ENCODE measurements around the gene SLC4A9. TPM values are rescaled to one million over a fixed set of nuclear protein-coding genes. Genes with fewer than 3 reads are reported as not detected.

SLC4A9 gene
- total RNA-seq, 6 experiments from 2014 or later = not detected

DNA sequence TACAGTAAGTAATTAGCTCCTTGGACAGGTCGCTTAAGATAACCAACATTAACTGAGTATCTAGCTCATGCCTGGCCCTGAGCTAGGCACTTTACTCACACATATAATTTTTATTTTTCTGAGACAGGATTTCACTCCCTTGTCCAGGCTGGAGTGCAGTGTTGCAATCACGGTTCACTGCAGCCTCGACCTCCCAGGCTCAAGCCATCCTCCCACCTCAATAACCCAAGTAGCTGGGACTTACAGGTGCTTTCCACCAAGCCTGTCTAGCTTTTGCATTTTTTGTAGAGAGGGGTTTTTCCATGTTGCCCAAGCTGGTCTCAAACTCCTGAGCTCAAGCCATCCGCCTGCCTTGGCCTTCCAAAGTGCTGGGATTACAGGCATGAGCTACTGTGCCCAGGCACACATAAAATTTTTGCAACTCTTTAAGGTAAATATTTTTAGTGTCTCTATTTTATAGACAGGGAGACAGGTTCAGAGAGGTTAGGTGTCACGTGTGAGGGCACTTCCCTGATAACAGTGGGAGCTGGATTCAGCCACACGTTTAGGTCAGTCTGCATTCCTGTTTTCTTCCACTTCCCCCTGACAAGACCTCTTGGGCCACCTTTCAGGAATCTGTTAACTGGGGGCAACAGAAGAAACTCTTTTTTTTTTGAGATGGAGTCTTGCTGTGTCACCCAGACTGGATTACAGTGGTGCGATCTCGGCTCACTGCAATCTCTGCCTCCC lies 31.8 kb upstream of the SLC4A9 start:
- peaks cover 48% of the 10 kb centered on the region for H3K4me1 Mint-ChIP-seq (ENCODE audit: low read depth)
- DNase-seq = no peak
- H3K9me3 Mint-ChIP-seq = no peaks in the 10 kb centered on the region
- 0 out of 2 replicates have a peak, but pooled peaks cover 5% of the 10 kb centered on the region for H3K36me3 Mint-ChIP-seq (ENCODE audit: low read depth)
- H3K27me3 Mint-ChIP-seq (ENCODE audit: insufficient read depth) = no peaks in the 10 kb centered on the region; the same call in none of the 2 replicates
- TF ChIP-seq, protein P1, sequence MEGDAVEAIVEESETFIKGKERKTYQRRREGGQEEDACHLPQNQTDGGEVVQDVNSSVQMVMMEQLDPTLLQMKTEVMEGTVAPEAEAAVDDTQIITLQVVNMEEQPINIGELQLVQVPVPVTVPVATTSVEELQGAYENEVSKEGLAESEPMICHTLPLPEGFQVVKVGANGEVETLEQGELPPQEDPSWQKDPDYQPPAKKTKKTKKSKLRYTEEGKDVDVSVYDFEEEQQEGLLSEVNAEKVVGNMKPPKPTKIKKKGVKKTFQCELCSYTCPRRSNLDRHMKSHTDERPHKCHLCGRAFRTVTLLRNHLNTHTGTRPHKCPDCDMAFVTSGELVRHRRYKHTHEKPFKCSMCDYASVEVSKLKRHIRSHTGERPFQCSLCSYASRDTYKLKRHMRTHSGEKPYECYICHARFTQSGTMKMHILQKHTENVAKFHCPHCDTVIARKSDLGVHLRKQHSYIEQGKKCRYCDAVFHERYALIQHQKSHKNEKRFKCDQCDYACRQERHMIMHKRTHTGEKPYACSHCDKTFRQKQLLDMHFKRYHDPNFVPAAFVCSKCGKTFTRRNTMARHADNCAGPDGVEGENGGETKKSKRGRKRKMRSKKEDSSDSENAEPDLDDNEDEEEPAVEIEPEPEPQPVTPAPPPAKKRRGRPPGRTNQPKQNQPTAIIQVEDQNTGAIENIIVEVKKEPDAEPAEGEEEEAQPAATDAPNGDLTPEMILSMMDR (IDR thresholded peaks at IDR 0.05) = no peak
- H3K4me3 Mint-ChIP-seq = no peak overlapping the region
- no peak overlapping the region for H3K27ac Mint-ChIP-seq

DNA sequence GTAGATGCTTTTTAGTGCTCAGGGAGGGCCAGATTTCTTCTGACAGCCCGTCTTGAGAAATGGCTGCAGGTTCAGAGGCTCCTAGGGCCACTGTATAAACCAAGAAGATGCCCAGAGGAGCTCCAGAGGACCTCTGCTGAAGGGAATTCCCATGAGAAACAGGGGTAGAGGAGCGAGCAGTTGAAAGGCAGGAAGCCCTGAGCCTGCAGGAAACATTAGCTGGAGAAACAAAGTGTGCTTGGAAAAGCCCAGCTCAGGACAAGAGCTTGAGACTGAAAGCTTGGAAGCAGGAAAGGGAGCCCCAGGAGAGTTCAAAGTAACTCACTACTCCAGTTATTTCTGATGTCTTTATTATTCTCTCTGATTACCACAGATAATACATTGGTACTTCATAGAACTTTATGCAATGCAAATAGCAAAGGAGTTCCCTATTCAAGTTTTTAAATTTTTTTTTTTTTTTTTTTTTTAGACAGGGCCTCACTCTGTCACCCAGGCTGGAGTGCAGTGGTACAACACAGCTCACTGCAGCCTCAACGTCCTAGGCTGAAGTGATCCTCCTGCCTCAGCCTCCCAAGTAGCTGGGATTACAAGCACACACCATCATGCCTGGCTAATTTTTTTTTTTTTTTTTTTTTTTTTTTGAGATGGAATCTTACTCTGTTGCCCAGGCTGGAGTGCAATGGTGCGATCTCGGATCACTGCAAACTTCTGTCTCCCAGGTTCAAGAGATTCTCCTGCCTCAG lies 30.1 kb upstream of the SLC4A9 start:
- no peaks in the 10 kb centered on the region; the same call in none of the 2 replicates for H3K27me3 Mint-ChIP-seq (ENCODE audit: insufficient read depth)
- peak overlapping the region; percentile 5; the same call in 1 of the 2 replicates for H3K27ac Mint-ChIP-seq
- DNase-seq = no peak
- peaks cover 31% of the 10 kb centered on the region for H3K4me1 Mint-ChIP-seq (ENCODE audit: low read depth)
- H3K9me3 Mint-ChIP-seq = no peaks in the 10 kb centered on the region
- H3K4me3 Mint-ChIP-seq = no peak overlapping the region
- TF ChIP-seq, protein P1 (IDR thresholded peaks at IDR 0.05) = no peak
- H3K36me3 Mint-ChIP-seq (ENCODE audit: low read depth) = peaks cover 11% of the 10 kb centered on the region

GRCh38 chr5:140331638-140332037 lies 28.4 kb upstream of the SLC4A9 start:
- TF ChIP-seq, protein P1 (IDR thresholded peaks at IDR 0.05) = no peak
- Mint-ChIP-seq H3K27ac (no peak overlapping the region), H3K9me3 (no peaks in the 10 kb centered on the region), H3K27me3 (ENCODE audit: insufficient read depth) (no peaks in the 10 kb centered on the region; the same call in 1 of the 2 replicates), H3K36me3 (ENCODE audit: low read depth) (peaks cover 11% of the 10 kb centered on the region), H3K4me1 (ENCODE audit: low read depth) (peaks cover 19% of the 10 kb centered on the region), H3K4me3 (no peak overlapping the region)
- DNase-seq = no peak

DNA sequence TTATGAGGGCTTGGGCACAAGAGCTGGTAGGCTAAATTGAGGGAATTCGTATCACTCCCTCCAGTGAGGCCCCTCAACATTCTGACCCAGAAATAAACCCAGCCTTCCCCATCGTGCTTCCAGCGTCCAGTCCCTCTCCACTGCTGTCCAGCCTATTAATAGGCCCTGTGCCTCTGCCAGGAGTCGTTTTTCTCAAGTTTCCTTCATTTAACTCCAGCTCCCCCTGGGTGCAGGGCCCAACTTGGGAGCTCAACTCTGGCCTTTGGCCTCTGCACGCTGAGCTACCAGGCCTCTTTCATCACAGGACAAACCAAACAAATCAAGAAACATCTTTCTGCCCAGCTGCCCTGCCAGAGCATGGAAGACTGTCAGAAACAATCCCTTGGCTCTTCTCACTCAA lies 23.6 kb upstream of the SLC4A9 start:
- Mint-ChIP-seq H3K9me3 (no peaks in the 10 kb centered on the region), H3K4me1 (ENCODE audit: low read depth) (peaks cover 28% of the 10 kb centered on the region), H3K27me3 (ENCODE audit: insufficient read depth) (no peaks in the 10 kb centered on the region), H3K36me3 (ENCODE audit: low read depth) (peaks cover 19% of the 10 kb centered on the region), H3K4me3 (no peak overlapping the region), H3K27ac (no peak overlapping the region)
- TF ChIP-seq, protein P1 (IDR thresholded peaks at IDR 0.05) = no peak
- no peak for DNase-seq

DNA sequence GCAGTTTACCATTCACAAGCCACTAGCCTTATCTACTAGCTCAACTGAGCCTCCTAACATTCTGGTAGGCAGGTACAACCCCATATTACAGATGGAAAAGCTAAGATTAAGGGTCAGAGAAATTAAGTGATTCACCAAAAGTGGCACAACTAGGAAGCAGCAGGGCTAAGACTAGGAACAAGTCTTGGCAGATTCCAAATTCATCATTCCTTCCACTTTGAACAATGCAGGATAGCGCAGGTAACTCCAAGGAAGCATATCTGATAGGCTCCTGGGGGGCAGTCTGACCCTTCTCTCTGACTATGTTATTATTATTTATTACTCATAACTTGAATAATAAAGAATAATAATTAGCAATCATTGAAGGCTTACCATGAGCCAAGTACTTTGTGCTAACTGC lies 22.1 kb upstream of the SLC4A9 start:
- Mint-ChIP-seq H3K36me3 (ENCODE audit: low read depth) (peaks cover 20% of the 10 kb centered on the region), H3K4me1 (ENCODE audit: low read depth) (peaks cover 41% of the 10 kb centered on the region), H3K9me3 (no peaks in the 10 kb centered on the region), H3K27me3 (ENCODE audit: insufficient read depth) (peaks cover 2% of the 10 kb centered on the region; the same call in 1 of the 2 replicates), H3K27ac (no peak overlapping the region), H3K4me3 (no peak overlapping the region)
- TF ChIP-seq, protein P1 (IDR thresholded peaks at IDR 0.05) = no peak
- no peak for DNase-seq
